Common myeloid progenitor, CD34-positive (primary cell): ENCODE measurements around the gene GLB1L3.

Experiments used
- CTCF ChIA-PET: fragments of 350-600 bp; sonication (Branson Sonifier 250); formaldehyde crosslinking; loops from one replicate; lab custom pipeline; 2021; ENCODE audit warnings: antibody characterized with exemption; lab: Charles Lee
- POLR2A ChIA-PET: fragments of 350-600 bp; sonication (Branson Sonifier 250); formaldehyde crosslinking; loops from one replicate; lab custom pipeline; 2021; ENCODE audit warnings: antibody characterized with exemption; lab: Charles Lee
- DNase-seq, 3 donors: peaks; one replicate each; pipeline versions ENCODE4 v3.0.0 to v3.0.0-alpha.2; 2013
- H3K27ac ChIP-seq, 2 experiments: 1 replicate in 1 of 2; 2 replicates in 1 of 2; pipeline ENCODE4 v1.7.0; 2013; ENCODE audit warnings: inconsistent platforms in 2 of 2, low read length in 2 of 2, mild to moderate bottlenecking in 2 of 2, low read depth in 1 of 2, moderate library complexity in 1 of 2; ENCODE audit not compliant: severe bottlenecking in 2 of 2, insufficient read depth in 1 of 2, poor library complexity in 1 of 2
- H3K27me3 ChIP-seq, 5 experiments: replicated peaks in 2 of 5; 1 replicate in 3 of 5; 2 replicates in 2 of 5; pipeline versions ENCODE4 v1.6.1 to v1.7.0; 2013; ENCODE audit warnings: low read length in 4 of 5, mild to moderate bottlenecking in 2 of 5, moderate library complexity in 2 of 5, inconsistent platforms in 1 of 5; ENCODE audit not compliant: insufficient read depth in 5 of 5, control insufficient read depth in 4 of 5
- H3K36me3 ChIP-seq, 4 experiments: 1 replicate in 2 of 4; 2 replicates in 2 of 4; pipeline versions ENCODE4 v1.6.1 to v1.7.0; 2013; ENCODE audit warnings: low read length in 3 of 4, control low read depth in 1 of 4, mild to moderate bottlenecking in 1 of 4; ENCODE audit not compliant: control insufficient read depth in 4 of 4, insufficient read depth in 4 of 4
- H3K4me1 ChIP-seq, 4 experiments: 1 replicate in 3 of 4; 2 replicates in 1 of 4; pipeline versions ENCODE4 v1.6.1 to v1.7.1; 2013; ENCODE audit warnings: low read length in 3 of 4, mild to moderate bottlenecking in 3 of 4, control low read depth in 1 of 4, inconsistent platforms in 1 of 4, moderate library complexity in 1 of 4; ENCODE audit not compliant: control insufficient read depth in 4 of 4, insufficient read depth in 4 of 4; ENCODE audit errors: control extremely low read depth in 1 of 4
- H3K4me3 ChIP-seq, 7 experiments: 1 replicate in 4 of 7; 2 replicates in 3 of 7; pipeline versions ENCODE4 v1.5.1 to v1.7.0; 2013; ENCODE audit warnings: mild to moderate bottlenecking in 7 of 7, low read length in 6 of 7, moderate library complexity in 6 of 7, inconsistent platforms in 2 of 7, low read depth in 2 of 7, control low read depth in 1 of 7; ENCODE audit not compliant: insufficient read depth in 4 of 7, control insufficient read depth in 1 of 7; ENCODE audit errors: extremely low read depth in 1 of 7
- H3K9me3 ChIP-seq, 5 experiments: 1 replicate in 4 of 5; 2 replicates in 1 of 5; pipeline versions ENCODE4 v1.6.1 to v1.7.1; 2013; ENCODE audit warnings: low read length in 4 of 5, mild to moderate bottlenecking in 2 of 5, inconsistent platforms in 1 of 5, low read depth in 1 of 5, moderate library complexity in 1 of 5; ENCODE audit not compliant: control insufficient read depth in 4 of 5, insufficient read depth in 2 of 5; ENCODE audit errors: control extremely low read depth in 1 of 5
- WGBS: methylation state at CpG from one replicate; pipeline ENCODE4 v1.1.5; 2013; ENCODE audit not compliant: insufficient coverage; 5-methylcytosine and 5-hydroxymethylcytosine counted together

GLB1L3 gene

GRCh38 chr11:134363161-134363560 lies 87.0 kb downstream of the GLB1L3 start:
- DNase-seq, result no peak
- CTCF ChIA-PET, result no interaction called here
- no peaks in the 10 kb centered on the region for H3K9me3 ChIP-seq

GRCh38 chr11:134363592-134363991 lies 87.4 kb downstream of the GLB1L3 start:
- Histone ChIP-seq H3K9me3 (no peaks in the 10 kb centered on the region), H3K4me3 (no peak overlapping the region), H3K27ac (no peak overlapping the region), H3K27me3 (peaks cover 0 to 6% (median 0%) of the 10 kb centered on the region in 5 experiments), H3K4me1 (peaks cover 0 to 8% (median 5%) of the 10 kb centered on the region in 4 experiments), H3K36me3 (no peaks in the 10 kb centered on the region)
- ChIA-PET CTCF (no interaction called here), POLR2A (no interaction called here)
- 96% methylated on average over 5 of the region's 7 CpGs for WGBS
- peak in 1 of 3 donors; percentile 10 for DNase-seq

More at GRCh38 chr11:134363161-134363560, 87.0 kb downstream of the GLB1L3 start:
- Histone ChIP-seq H3K4me3 (no peak overlapping the region), H3K27me3 (peaks cover 0 to 6% (median 0%) of the 10 kb centered on the region in 5 experiments), H3K4me1 (peaks cover 0 to 8% (median 5%) of the 10 kb centered on the region in 4 experiments), H3K36me3 (no peaks in the 10 kb centered on the region), H3K27ac (no peak overlapping the region)
- POLR2A ChIA-PET, result no interaction called here
- 98% methylated on average over 9 of the region's 9 CpGs for WGBS

GRCh38 chr11:134364261-134364660 lies 88.1 kb downstream of the GLB1L3 start:
- H3K4me1 ChIP-seq, result peaks cover 0 to 8% (median 5%) of the 10 kb centered on the region in 4 experiments
- DNase-seq, result no peak
- no peaks in the 10 kb centered on the region for H3K36me3 ChIP-seq
- WGBS, result 93% methylated on average over 8 of the region's 9 CpGs
- H3K9me3 ChIP-seq, result no peaks in the 10 kb centered on the region
- no peak overlapping the region for H3K4me3 ChIP-seq
- peaks cover 0 to 6% (median 0%) of the 10 kb centered on the region in 5 experiments for H3K27me3 ChIP-seq
- ChIA-PET CTCF (no interaction called here), POLR2A (no interaction called here)
- no peak overlapping the region for H3K27ac ChIP-seq

- no peak for DNase-seq
- peaks cover 0 to 6% (median 0%) of the 10 kb centered on the region in 5 experiments for H3K27me3 ChIP-seq
- ChIA-PET POLR2A (no interaction called here), CTCF (no interaction called here)
- peaks cover 0 to 2% (median under 1%) of the 10 kb centered on the region in 4 experiments for H3K4me1 ChIP-seq
- WGBS, result 96% methylated on average over 21 of the region's 22 CpGs
- H3K4me3 ChIP-seq, result no peak overlapping the region
- H3K36me3 ChIP-seq, result no peaks in the 10 kb centered on the region
- H3K27ac ChIP-seq, result no peak overlapping the region
- H3K9me3 ChIP-seq, result no peaks in the 10 kb centered on the region
These were observed 89.1 kb downstream of the GLB1L3 start for GRCh38 chr11:134365011-134365925.

- POLR2A ChIA-PET, result no interaction called here
- CTCF ChIA-PET, result no interaction called here
These were observed 90.1 kb downstream of the GLB1L3 start for GRCh38 chr11:134366254-134366653.

GRCh38 chr11:134367781-134368180 lies 91.6 kb downstream of the GLB1L3 start:
- Histone ChIP-seq H3K27ac (no peak overlapping the region), H3K4me3 (no peak overlapping the region), H3K36me3 (no peaks in the 10 kb centered on the region), H3K4me1 (no peaks in the 10 kb centered on the region), H3K9me3 (no peaks in the 10 kb centered on the region), H3K27me3 (peaks cover 0 to 1% (median 0%) of the 10 kb centered on the region in 5 experiments)
- CTCF ChIA-PET, result no interaction called here
- DNase-seq, result no peak
- 96% methylated on average over 17 of the region's 18 CpGs for WGBS
- POLR2A ChIA-PET, result no interaction called here

More at GRCh38 chr11:134366254-134366653, 90.1 kb downstream of the GLB1L3 start:
- Histone ChIP-seq H3K4me1 (no peaks in the 10 kb centered on the region), H3K9me3 (no peaks in the 10 kb centered on the region), H3K36me3 (no peaks in the 10 kb centered on the region), H3K27ac (no peak overlapping the region), H3K27me3 (peaks cover 0 to 4% (median 0%) of the 10 kb centered on the region in 5 experiments), H3K4me3 (no peak overlapping the region)
- DNase-seq, result no peak
- 92% methylated on average over 7 of the region's 7 CpGs for WGBS
